CD1c-positive myeloid dendritic cell (primary cell): ENCODE data around the gene SEPHS2.
"Not testable (repeated sequence)": the region's sequence is repeated elsewhere in the genome, so short reads cannot be mapped to it uniquely, and the experiment has no call there.

Experiments
- DNase-seq: peaks from one replicate; pipeline ENCODE4 v3.0.0-alpha.2; 2016; ENCODE audit errors: extremely low spot score

The SEPHS2 gene, protein sequence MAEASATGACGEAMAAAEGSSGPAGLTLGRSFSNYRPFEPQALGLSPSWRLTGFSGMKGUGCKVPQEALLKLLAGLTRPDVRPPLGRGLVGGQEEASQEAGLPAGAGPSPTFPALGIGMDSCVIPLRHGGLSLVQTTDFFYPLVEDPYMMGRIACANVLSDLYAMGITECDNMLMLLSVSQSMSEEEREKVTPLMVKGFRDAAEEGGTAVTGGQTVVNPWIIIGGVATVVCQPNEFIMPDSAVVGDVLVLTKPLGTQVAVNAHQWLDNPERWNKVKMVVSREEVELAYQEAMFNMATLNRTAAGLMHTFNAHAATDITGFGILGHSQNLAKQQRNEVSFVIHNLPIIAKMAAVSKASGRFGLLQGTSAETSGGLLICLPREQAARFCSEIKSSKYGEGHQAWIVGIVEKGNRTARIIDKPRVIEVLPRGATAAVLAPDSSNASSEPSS

DNA sequence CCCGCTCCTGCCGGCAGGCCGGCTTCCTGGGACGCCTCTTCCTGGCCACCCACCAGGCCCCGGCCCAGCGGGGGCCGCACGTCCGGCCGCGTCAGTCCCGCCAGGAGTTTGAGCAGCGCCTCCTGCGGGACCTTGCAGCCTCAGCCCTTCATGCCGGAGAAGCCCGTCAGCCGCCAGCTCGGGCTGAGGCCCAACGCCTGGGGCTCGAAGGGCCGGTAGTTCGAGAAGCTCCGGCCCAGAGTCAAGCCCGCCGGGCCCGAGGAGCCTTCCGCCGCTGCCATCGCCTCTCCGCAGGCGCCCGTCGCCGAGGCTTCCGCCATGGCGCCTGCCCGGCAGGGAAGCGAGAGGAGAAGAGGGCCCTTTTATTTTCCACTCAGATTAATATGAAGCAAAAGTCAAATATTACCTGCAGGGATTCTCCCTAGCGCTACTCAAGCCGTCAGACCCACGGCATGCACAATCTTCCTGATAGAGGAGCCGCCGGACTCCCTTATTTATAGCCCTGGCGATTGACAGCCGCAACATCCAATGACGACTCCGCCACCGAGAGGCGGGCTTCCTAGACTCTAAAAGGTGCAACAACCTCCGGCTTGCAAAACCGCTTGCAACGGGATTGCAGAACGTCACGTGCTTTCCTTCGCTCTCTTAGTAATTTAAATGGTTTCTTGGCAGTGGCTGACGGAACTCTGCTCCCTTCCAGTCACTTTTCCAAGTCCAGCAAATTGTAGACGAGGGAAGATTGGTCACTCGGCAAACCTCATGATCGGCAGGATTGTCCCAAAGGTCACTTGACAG, at the start of gene SEPHS2:
TSS of gene SEPHS2 (minus strand) at position 467 of the 795 bp plus-strand sequence. CDS start at position 320, 147 bp downstream.
- peak; percentile 99 for DNase-seq

DNA sequence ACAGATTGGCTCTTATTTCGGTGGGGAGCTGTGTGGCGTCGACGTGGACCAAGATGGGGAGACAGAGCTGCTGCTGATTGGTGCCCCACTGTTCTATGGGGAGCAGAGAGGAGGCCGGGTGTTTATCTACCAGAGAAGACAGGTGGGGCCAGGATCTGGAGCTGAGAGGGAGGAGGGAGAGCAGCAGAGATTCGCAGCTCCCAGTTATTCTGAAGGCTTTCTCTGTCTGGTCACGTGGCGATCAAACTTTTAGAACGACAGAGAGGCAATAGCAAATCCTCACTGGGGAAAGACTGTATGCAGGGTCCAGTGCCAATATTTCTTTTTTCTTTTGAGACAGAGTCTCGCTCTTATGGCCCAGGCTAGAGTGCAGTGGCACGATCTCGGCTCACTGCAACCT, 49.0 kb upstream of the SEPHS2 start:
- DNase-seq: no peak

DNA sequence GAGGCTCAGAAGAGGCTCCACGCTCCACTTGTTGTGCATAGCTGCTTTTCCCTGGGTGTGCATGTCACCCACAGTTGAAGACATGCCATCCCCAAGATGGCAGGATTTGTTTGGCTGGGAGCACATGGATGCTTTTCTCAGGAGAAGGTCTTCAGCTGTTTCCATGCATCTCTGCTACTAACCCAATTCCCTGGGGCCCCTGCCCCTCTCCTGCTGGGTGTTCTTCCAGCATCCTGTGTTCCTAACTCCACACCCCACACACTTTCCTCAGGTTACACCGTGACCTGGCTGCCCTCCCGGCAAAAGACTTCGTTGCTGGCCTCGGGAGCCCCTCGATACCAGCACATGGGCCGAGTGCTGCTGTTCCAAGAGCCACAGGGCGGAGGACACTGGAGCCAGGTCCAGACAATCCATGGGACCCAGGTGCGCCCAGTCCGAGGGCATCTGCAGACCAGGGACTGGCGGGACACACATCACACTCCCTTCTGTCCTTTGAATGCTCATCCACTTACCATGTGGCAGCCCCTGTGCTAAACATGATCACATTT, 48.3 kb upstream of the SEPHS2 start:
- DNase-seq: no peak

DNA sequence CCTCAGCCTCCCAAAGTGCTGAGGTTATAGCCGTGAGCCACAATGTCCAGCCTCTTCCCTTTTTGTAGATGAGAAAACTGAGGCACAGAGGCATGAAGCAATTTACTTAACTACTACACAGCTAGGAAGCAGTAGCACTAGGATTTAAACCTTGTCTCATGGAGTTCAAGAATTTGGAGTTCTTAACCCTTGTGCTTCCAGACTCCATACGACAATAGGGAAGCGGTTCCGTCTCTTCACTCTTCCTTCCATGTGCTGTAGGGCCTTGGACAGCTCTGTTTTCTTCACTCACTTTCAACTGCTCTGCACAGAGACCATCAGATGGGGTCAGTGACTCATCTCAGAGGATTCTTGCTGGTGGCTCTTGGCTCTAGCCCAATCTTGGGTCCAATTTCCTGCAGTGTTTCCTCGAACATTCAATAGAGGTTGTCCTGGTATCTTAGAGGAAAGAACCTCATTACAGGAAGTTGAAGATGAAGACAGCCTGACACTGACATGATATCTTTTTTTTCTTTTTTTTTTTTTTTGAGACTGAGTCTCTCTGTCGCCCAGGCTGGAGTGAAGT, 46.2 kb upstream of the SEPHS2 start:
- DNase-seq: peak; percentile 13

DNA sequence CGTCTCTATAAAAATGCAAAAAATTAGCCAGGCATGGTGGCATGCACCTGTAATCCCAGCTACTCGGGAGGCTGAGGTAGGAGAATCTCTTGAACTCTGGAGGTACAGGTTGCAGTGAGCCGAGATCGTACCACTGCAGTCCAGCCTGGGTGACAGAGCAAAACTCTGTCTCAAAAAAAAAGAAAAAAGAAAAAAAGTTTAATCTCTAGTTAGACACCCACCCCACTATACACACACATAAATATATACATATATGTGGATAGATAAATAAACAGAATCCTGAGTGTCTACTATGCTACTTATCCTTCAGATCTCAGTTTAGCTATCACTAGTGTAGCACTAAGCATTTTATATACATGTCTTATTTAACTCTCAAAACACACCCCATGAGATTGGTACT, 45.6 kb upstream of the SEPHS2 start:
- DNase-seq: no peak

DNA sequence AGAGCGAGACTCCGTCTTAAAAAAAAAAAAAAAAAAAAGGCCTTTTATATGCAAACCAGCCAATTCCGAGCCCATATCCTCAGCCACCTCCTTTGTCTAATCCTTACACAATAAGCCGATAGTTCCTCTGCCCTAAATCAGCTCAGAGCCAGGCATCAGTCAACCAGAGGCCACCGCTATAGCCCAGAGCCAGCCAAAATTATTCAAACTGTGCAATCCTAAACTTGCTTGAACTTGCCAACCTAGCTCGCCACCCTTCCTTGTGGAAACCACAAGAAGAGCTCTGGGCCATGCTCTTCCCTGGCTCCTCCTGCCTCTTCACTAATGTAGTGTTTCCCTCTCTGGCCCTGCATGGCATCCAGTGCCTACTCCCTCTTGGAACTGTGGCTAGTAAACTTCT, 44.5 kb upstream of the SEPHS2 start:
- no peak for DNase-seq

DNA sequence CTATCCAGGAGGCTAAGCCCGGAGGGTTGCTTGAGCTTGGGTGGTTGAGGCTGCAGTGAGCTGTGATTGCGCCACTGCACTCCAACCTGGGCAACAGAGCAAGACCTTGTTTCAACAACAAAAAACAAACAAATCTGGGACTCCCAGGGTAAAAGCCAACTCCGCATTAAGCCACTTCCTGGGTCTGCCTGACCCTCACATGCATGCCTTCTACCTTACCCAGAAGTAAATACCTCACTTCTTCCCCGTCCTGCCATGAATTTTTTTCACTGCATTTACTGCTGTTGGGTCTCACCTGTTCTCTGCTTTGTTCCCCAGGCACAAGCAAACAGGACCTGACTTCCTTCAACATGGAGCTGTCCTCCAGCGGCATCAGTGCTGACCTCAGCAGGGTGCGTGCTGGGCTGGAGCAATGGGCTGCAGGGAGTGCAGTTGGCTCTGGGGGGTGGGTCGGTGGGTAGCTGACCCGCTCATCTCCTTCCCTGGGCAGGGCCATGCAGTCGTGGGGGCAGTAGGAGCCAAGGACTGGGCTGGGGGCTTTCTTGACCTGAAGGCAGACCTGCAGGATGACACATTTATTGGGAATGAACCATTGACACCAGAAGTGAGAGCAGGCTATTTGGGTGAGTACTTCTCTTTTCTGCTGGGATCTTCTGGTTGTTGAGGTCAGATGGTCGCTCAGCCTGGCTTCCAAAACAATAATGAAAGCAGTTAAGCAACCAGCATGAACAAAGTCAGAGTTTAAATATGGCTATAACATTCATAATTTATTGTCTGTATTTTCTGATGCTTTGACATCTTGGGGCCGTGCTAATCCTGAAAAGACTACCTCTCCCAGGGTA, 43.3 kb upstream of the SEPHS2 start:
- DNase-seq: peak; percentile 41

DNA sequence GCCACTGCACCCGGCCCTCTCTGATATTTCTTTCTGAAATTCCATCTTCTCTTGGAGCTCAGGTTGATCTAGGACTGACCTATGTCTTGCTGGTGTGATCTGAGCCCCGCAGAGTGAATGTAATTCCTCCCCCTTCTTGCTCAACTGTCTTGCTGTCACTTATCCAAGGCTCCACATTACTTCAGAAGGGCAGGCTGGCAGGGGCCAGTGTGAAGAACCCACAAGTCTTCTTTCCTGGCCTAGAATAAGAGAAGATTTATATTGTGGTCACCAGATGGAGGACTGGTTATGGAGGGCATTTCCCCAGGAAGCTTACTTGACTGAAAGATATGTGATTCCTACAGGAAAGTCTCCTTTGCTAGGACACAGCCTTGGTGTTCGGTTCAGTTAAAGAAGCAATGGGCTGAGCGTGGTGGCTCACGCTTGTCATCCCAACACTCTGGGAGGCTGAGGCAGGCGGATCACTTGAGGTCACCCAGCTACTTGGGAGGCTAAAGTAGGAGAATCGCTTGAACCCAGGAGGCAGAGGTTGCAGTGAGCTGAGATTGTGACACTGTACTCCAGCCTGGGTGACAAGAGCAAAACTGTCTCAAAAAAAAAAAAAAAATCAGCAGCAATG, 40.3 kb upstream of the SEPHS2 start:
- no peak for DNase-seq

DNA sequence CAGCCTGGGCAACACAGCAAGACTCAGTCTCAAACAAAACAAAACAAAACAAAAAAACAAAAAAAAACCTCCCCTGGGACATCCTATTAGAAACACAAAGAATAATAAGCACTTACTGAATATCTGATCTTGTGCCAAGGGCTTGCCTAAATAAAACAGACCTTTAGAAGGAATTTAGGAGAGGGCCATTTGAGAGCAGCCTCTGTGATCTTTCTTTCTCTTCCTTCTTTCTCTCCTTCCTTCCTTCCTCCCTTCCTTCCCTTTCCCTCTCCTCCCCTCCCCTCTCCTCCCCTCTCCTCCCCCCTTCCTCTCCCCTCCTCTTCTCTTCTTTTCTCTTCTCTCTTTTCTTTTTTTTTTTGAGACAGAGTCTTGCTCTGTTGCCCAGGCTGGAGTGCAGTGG, 39.2 kb upstream of the SEPHS2 start:
- no peak for DNase-seq

DNA sequence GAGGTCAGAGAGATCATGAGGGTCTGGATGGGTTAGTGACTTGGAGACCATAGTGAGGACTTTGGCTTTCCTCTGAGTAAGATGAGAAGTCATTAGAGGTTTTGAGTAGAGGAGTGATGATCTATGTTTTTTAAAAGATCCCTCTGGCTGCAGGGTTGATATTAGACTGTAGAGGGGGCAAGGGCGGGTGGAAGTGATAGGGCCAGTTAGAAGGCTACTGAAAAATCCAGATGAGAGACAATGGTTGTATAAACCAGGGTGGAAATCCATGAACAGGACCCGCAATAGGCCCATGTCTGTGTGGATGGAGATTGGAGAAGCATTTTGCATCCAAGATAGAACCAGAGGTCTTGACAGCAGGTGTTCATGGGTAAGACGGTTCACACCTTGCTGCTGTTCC, 36.7 kb upstream of the SEPHS2 start:
- no peak for DNase-seq

DNA sequence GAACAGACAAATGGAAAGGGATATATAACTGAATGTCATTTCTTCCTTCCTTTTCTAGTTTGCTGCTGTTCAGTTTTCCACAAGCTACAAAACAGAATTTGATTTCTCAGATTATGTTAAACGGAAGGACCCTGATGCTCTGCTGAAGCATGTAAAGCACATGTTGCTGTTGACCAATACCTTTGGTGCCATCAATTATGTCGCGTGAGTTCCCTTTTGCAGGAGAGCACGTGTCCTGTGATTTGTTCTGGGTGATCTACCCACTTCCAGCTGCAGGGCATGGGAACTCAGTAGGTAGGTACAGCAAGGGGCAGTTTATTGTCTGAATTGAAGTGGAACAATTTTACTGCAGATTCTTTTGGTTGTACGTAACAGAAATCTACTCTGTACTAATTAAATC, 35.7 kb upstream of the SEPHS2 start:
- DNase-seq: no peak

DNA sequence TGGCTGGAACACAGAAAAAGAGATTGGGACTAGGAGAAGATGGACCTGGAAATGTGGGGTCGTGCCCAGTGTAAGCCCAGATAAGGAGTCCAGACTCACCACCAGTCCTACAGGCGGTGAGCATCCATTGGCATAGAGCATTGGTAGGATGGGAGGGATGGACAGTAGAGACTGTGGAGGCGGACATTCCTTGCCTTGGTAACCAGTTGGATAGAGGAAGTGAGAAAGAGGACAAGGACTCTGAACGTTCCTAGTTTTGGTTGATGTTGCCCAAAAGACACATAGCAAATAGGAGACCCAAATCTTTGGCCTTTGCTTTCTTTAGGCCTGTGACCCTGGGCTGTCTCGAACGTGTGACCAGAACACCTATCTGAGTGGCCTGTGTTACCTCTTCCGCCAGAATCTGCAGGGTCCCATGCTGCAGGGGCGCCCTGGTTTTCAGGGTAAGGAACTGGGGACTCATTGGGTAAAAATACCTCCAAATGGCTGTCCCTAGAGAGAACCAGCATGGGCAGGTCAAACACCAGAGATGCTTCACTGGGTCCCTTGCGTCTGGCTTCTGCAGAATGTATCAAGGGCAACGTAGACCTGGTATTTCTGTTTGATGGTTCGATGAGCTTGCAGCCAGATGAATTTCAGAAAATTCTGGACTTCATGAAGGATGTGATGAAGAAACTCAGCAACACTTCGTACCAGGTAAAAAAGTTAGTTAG, 33.2 kb upstream of the SEPHS2 start:
- peak; percentile 68 for DNase-seq

DNA sequence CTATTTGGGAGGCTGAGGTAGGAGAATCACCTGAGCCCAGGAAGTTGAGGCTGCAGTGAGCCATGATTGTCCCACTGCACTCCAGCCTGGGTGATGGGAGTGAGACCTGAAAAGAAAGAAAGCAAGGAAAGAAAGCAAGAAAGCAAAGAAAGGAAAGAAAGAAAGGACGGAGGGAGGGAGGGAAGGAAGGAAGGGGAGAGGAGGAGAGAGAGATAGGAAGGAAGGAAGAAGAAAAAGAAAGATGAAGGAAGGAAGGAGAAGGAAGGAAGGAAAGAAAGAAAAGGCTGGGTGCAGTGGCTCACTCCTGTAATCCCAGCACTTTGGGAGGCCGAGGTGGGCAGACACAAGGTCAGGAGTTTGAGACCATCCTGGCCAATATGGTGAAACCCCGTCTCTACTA, 32.1 kb upstream of the SEPHS2 start:
- DNase-seq: not testable (repeated sequence)

DNA sequence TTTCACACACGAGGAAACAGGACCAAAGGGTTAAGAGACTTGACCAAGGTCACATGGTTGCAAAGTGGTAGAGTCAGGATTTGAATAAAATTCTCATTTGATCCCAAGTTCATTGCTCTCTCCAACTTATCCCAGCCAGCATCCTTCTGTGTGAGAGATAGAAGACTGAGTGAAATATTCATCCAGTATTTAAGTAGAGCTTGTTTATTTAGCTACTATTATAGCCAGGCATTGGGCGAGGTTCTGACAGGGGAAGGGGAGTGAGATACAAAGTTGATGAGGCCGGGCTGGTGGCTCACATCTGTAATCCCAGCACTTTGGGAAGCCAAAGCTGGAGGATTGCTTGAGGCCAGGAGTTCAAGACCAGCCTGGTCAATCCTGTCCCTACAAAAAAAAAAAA, 31.3 kb upstream of the SEPHS2 start:
- no peak for DNase-seq

DNA sequence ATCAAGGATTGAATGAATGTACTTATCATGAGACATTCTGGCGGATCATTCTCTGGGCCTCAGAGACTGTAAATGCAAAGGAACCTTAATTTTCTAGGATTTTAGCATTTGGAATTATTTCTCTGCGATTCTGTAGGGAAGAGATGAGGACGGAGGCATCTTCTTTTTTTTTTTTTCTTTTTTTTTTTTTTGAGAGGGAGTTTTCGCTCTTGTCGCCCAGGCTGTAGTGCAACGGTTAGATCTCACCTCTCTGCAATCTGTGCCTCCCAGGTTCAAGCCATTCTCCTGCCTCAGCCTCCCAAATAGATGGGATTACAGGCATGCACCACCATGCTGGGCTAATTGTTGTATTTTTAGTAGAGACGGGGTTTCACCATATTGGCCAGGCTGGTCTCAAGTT, 29.0 kb upstream of the SEPHS2 start:
- no peak for DNase-seq

DNA sequence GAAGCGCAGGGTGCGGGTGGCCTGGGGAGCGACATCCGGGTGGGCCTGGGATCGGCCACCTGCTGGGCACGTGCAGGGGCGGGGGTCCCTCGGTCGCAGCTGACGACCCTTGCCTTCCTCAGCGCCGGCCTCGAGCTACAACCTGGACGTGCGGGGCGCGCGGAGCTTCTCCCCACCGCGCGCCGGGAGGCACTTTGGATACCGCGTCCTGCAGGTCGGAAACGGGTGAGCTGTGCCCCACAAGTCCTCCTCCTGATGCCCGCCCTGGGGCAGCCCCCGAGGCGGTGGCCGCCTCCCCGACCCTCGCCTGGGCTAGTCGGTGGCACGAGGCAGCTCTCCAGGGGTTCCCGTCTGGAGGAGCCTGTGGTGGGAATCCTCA, 28.4 kb upstream of the SEPHS2 start:
- no peak for DNase-seq

DNA sequence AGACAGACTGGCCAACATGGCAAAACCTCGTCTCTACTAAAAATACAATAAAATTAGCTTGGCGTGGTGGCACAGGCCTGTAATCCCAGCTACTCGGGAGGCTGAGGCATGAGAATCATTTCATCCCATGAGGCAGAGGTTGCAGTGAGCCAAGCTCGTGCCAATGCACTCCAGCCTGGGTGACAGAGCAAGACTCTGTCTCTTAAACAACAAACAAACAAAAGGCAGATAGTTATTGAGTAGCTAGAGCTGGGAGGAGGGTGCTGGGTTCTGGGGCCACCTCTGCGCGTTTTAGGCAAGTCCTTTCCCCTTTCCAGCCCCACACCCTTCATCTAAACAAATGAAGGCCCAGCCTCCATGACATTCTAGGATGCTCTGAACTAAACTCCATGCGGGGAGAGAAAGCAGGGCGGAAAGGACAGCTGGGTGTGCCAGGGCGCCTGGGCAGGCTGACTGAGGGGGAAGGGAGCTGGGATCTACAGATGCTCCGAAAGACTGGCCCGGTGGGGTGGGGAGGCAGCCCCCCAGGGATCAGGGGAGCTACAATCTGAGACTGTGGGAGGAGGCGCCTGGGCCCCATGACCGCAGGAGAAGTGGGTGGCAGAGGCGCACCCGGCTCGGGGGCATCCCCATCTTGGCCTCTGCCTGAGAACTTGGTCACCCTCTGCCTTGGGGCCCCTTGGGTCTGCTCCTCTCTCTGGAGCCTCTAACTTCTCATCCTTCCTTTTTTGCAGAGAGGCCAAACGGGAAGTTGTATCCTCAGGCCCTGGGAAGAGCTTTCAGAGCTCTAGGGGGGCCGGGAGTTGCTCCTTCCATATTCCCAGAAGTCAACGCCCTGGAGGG, 27.8 kb upstream of the SEPHS2 start:
- DNase-seq: peak; percentile 60

DNA sequence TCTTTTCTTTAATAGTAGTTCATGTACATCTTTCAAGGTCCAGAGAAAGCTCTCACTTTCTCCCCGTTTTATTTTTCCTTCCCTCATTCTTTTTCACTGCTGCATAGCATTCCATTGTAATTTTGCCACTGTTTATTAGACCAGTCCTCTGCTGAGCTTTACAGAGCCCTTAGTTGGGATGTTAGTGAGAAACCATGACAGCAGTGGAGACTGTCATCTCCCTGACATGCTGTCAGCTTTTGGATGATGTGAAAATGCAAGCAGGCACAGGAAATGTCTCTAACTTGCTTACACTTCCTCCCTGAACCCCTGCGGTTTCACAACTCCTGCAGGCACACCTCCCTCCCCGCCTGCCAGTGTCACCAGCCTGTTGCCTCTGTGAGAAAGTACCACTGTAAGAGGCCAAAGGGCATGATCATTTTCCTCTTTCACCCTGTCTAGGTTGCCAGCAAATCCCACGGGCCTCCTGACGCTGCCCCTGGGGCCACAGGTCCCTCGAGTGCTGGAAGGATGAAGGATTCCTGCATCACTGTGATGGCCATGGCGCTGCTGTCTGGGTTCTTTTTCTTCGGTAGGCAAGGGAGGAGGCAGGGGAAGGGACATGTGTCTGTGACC, 26.8 kb upstream of the SEPHS2 start, which contains the start of gene ITGAL:
TSS of gene ITGAL (plus strand) at position 415 of the 615 bp plus-strand sequence. CDS start at position 511, 96 bp downstream.
- peak; percentile 90 for DNase-seq

DNA sequence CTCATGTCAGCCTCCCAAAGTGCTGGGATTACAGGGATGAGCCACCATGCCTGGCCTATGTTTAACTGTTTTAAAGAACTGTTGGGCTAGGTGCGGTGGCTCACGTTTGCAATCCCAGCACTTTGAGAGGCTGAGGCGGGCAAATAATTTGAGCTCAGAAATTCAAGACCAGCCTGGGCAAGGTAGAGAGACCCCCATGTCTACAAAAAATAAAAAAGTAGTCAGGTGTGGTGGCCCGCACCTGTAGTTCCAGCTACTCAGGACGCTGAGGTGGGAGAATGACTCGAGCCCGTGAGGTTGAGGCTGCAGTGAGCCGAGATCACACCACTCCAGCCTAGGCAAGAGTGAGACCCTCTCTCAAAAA, 24.9 kb upstream of the SEPHS2 start:
- no peak for DNase-seq
